Heart left ventricle (tissue), 16 donors: ENCODE measurements around the gene GUCA1C. TPM values are rescaled to one million over a fixed set of nuclear protein-coding genes. Genes with fewer than 3 reads are reported as not detected.

Experiments
- ATAC-seq, 4 donors: fragments of 200-7000 bp; cut with Tn5 transposase; one replicate each; pipeline ENCODE4 v1.9.1; 2020 to 2022; ENCODE audit warnings: moderate library complexity in 4 of 4, mild to moderate bottlenecking in 3 of 4, moderate number of reproducible peaks in 1 of 4
- DNase-seq, 5 donors: peaks; one replicate each; pipeline ENCODE4 v3.0.0-alpha.2; 2020
- H3K27ac ChIP-seq, 12 donors: fragments of 200-600 bp; sonication (generic) in 4 of 12; one replicate each; pipeline versions ENCODE4 v1.5.0 to v1.8.0; 2016 to 2022; ENCODE audit warnings: mild to moderate bottlenecking in 2 of 12
- H3K27me3 ChIP-seq, 9 donors: fragments of 200-600 bp; sonication (generic) in 2 of 9; one replicate each; pipeline versions ENCODE4 v1.5.1 to v1.8.0; 2016 to 2022; ENCODE audit warnings: mild to moderate bottlenecking in 3 of 9
- H3K36me3 ChIP-seq, 9 donors: fragments of 200-600 bp; sonication (generic) in 2 of 9; one replicate each; pipeline versions ENCODE4 v1.5.0 to v1.8.0; 2018 to 2022; ENCODE audit warnings: mild to moderate bottlenecking in 2 of 9
- H3K4me1 ChIP-seq, 12 donors: fragments of 200-600 bp; sonication (generic) in 4 of 12; one replicate each; pipeline versions ENCODE4 v1.5.0 to v1.8.0; 2016 to 2022; ENCODE audit warnings: mild to moderate bottlenecking in 3 of 12
- H3K4me3 ChIP-seq, 12 donors: fragments of 200-600 bp; sonication (generic) in 4 of 12; one replicate each; pipeline versions ENCODE4 v1.5.0 to v1.8.0; 2017 to 2022; ENCODE audit warnings: mild to moderate bottlenecking in 9 of 12, moderate library complexity in 4 of 12
- H3K9me3 ChIP-seq, 12 donors: fragments of 200-600 bp; sonication (generic) in 4 of 12; one replicate each; pipeline versions ENCODE4 v1.5.0 to v1.8.0; 2016 to 2022; ENCODE audit warnings: mild to moderate bottlenecking in 1 of 12
- POLR2A ChIP-seq, 2 donors: fragments of 450-650 bp; IDR thresholded peaks; one replicate each; pipeline ENCODE4 v1.6.1; 2017; ENCODE audit warnings: antibody characterized with exemption in 2 of 2, mild to moderate bottlenecking in 2 of 2, moderate library complexity in 2 of 2
- WGBS, 4 donors: extraction: QIAGEN DNeasy Blood & Tissue Kit in 2 of 4; methylation state at CpG; one replicate each; pipeline versions ENCODE4 v1.1.5 to v1.1.7; 2013 to 2018; 5-methylcytosine and 5-hydroxymethylcytosine counted together
- intact Hi-C, 10 donors: fragments of 100-400 bp; cut with DNase I; formaldehyde crosslinking; loops; one replicate each; pipeline versions ENCODE4 v1.11.1 to v1.14.2; 2022
- polyA plus RNA-seq, 2 donors: library from polyadenylated mRNA; stranded (reverse); fragments of 200-250 nt; gene quantifications; one replicate each; pipeline ENCODE4 v1.2.3, GENCODE V29; 2013
- total RNA-seq, 9 donors: library from RNA; depleted of rRNA in 2 of 9; stranded (reverse); fragments of >200 nt in 2 of 9; fragmentation: NEBNext Ultra II Directional in 3 of 9; extraction: Animal tissue kit (Norgen Biotek cat#: 25700) in 3 of 9; gene quantifications; one replicate each; pipeline versions ENCODE4 v1.1.0 to v1.2.4, GENCODE V29; 2016 to 2023
- TF ChIP-seq, protein P1 (sequence below), 12 donors: fragments of 200-600 bp; sonication (generic) in 4 of 12; IDR thresholded peaks; one replicate each; pipeline versions ENCODE4 v1.5.0 to v1.8.0; 2018 to 2022; ENCODE audit warnings: antibody characterized with exemption in 12 of 12, mild to moderate bottlenecking in 5 of 12
- donor health status: ischemic (EF 13 %, LVEDD 7.1; RV severe dilation, severe dysfunction).
- donor health status: healthy with polysubstance abuse.
- donor health status: DM: no; HTN: yes; CAD: no.
- donor health status: DM: no; HTN: no; CAD: no.
- donor health status: ischemic (EF 25% LVEDD 6.9; RV normal size, moderate dysfunction).
- donor health status: ischemic (EF 25% LVEDD 5.7; RV mildly dilated, moderate dysfunction).
- donor health status: healthy.
- donor health status: DM: yes; HTN: yes; CAD: no.
- donor health status: ischemic (EF 35%, LVEDD 5.7; RV mildly dilated, moderate dysfunction).
- donor health status: nonischemic (EF 11% LVEDD 7.7; RV severe dilation, severe dysfunction).
- donor health status: DM: yes; HTN: yes; CAD: no.
- donor health status: PGD.
- donor health status: ischemic (EF 29% LVEDD 5.4; RV normal size, mild dysfunction).
- donor health status: nonischemic (EF 23%, LVEDD 6.1; RV moderate dilation, normal function).

The GUCA1C gene
- total and polyA plus RNA-seq, 11 donors, result 0.14 to 20.7 (median 4.5) TPM; not detected in 1

DNA sequence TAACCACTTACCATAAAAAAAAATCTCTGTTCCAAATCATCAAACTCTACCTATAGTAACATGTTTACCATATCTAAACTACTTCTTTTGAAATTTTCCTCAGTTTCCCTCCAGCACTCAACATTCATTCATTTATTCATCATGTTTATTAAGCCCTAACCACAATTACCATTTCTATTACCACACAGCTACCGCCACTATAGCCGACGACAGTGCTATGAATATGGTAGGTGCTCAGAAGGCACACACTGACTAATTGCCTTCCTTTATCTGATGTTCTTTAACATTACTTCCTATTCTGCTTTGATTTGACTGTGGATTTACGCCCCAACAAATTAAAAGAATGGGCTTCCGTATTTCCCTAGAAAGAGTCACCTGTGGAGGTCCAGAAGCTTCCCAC lies 43.9 kb downstream of the GUCA1C start:
- no peaks in the 10 kb centered on the region for H3K36me3 ChIP-seq
- intact Hi-C loops, result loop anchor here in 5 of 10 donors (2.0 to 10.0 kb wide), 5 partner anchors 242 to 425 kb away; no protein-coding TSS in a partner anchor
- no peak for TF ChIP-seq POLR2A (IDR thresholded peaks at IDR 0.05)
- TF ChIP-seq, protein P1, sequence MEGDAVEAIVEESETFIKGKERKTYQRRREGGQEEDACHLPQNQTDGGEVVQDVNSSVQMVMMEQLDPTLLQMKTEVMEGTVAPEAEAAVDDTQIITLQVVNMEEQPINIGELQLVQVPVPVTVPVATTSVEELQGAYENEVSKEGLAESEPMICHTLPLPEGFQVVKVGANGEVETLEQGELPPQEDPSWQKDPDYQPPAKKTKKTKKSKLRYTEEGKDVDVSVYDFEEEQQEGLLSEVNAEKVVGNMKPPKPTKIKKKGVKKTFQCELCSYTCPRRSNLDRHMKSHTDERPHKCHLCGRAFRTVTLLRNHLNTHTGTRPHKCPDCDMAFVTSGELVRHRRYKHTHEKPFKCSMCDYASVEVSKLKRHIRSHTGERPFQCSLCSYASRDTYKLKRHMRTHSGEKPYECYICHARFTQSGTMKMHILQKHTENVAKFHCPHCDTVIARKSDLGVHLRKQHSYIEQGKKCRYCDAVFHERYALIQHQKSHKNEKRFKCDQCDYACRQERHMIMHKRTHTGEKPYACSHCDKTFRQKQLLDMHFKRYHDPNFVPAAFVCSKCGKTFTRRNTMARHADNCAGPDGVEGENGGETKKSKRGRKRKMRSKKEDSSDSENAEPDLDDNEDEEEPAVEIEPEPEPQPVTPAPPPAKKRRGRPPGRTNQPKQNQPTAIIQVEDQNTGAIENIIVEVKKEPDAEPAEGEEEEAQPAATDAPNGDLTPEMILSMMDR (IDR thresholded peaks at IDR 0.05), result no peak
- no peaks in the 10 kb centered on the region for H3K4me1 ChIP-seq
- ATAC-seq (no peak), DNase-seq (no peak)
- H3K4me3 ChIP-seq, result no peak overlapping the region
- no peaks in the 10 kb centered on the region for H3K27me3 ChIP-seq
- no peak overlapping the region for H3K27ac ChIP-seq
- WGBS, 4 donors, result 87 to 92% (median 89%) methylated on average over 5 of the region's 5 CpGs
- H3K9me3 ChIP-seq, result no peaks in the 10 kb centered on the region

DNA sequence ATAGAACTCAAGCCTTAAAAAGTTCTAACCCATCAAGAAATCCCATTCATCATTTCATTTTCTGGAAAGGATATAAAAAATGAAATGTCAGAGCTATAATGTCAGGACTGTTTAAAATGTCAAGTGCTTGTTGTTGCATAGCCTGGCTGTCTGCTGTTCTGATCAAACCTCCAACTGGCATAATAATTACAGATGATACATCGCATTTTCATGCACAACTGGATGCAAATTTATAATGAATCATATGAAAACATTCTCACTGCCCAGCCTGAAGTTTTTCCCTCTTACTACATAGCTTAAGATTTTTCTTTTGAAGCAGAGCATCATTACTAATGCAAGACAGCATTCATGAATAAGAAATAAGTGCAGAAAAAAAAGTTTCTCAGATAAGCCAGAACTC lies 46.5 kb downstream of the GUCA1C start:
- DNase-seq (no peak), ATAC-seq (no peak)
- intact Hi-C loops, result loop anchor here in 1 of 10 donors (5.0 kb wide), 1 partner anchor 240 kb away; no protein-coding TSS in a partner anchor
- Histone ChIP-seq H3K4me3 (no peak overlapping the region), H3K4me1 (no peaks in the 10 kb centered on the region), H3K27me3 (no peaks in the 10 kb centered on the region), H3K36me3 (no peaks in the 10 kb centered on the region), H3K27ac (no peak overlapping the region), H3K9me3 (no peaks in the 10 kb centered on the region)
- WGBS, 4 donors, result 73 to 93% (median 87%) methylated on average over 1 of the region's 1 CpG
- TF ChIP-seq POLR2A (IDR thresholded peaks at IDR 0.05), result no peak
- TF ChIP-seq, protein P1 (IDR thresholded peaks at IDR 0.05), result no peak

DNA sequence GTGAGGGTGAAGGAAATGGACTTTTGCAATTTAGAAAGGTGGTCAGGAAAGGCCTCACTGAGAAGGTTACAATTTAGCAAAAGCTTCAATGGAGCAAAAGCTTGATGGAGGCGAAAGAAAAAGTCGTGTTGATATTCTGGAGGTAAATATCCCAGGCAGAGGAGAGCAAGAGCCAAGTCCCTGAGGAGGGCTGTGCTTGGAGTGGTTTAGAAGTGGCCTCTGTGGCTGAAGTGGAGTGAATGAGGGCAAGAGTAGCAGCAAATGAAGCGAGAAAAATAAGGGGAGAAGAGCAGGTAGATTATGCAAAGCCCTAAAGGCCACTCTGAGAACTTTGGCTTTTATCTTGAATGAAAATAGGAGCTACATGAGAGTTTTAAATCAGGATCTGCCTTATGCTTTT lies 54.1 kb downstream of the GUCA1C start:
- 69 to 76% (median 71%) methylated on average over 3 of the region's 3 CpGs for WGBS, 4 donors
- peaks cover 0 to 4% (median 0%) of the 10 kb centered on the region in 12 donors for H3K4me1 ChIP-seq
- TF ChIP-seq, protein P1 (IDR thresholded peaks at IDR 0.05), result no peak
- no peak for TF ChIP-seq POLR2A (IDR thresholded peaks at IDR 0.05)
- DNase-seq, result no peak
- intact Hi-C loops, result no loop called here
- H3K4me3 ChIP-seq, result no peak overlapping the region
- no peaks in the 10 kb centered on the region for H3K9me3 ChIP-seq
- no peaks in the 10 kb centered on the region for H3K27me3 ChIP-seq
- H3K27ac ChIP-seq, result no peak overlapping the region
- no peak for ATAC-seq
- H3K36me3 ChIP-seq, result no peaks in the 10 kb centered on the region

DNA sequence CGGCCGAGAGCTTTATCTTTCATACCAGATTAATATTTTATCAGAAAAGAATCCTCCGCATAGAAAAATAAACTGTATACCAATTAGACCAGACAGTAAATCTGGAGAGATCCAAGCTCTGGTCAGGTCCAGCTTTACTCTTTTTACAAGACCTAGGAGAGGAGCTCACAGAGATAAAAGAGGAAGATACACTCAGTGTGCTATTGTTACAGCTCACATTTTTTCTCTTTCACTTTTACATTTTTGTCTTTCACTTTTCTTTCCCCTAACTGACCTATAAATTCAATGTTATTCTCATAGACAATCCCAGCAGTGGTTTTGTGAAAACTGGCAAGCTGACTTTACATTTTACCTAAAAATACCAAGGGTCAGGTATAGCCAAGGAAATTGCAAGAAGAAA lies 55.8 kb downstream of the GUCA1C start:
- no peak for ATAC-seq
- H3K27ac ChIP-seq, result no peak overlapping the region

More for the DNA sequence above, 55.8 kb downstream of the GUCA1C start:
- DNase-seq, result no peak
- intact Hi-C loops, result no loop called here
- TF ChIP-seq, protein P1 (IDR thresholded peaks at IDR 0.05), result no peak
- TF ChIP-seq POLR2A (IDR thresholded peaks at IDR 0.05), result no peak
- whole genome bisulfite sequencing, 4 donors, result 78 to 90% (median 85%) methylated on average over 3 of the region's 3 CpGs
- no peaks in the 10 kb centered on the region for H3K27me3 ChIP-seq
- no peaks in the 10 kb centered on the region for H3K36me3 ChIP-seq
- no peak overlapping the region for H3K4me3 ChIP-seq
- no peaks in the 10 kb centered on the region for H3K9me3 ChIP-seq
- H3K4me1 ChIP-seq, result peaks cover 0 to 4% (median 0%) of the 10 kb centered on the region in 12 donors
